GM12873 (cell line): Measurements from ENCODE around the gene CASQ1.
A peak's percentile ranks its signal among the peaks of the same experiment; 100 is the strongest.

Source experiments
- TF ChIP-seq, protein P1 (sequence below): IDR thresholded peaks from 2 replicates; pipeline ENCODE4 v1.5.1; 2012; ENCODE audit warnings: low read depth, mild to moderate bottlenecking, moderate library complexity, low read length, control low read depth; ENCODE audit not compliant: insufficient read depth; ENCODE audit errors: missing control alignments

Gene CASQ1

DNA sequence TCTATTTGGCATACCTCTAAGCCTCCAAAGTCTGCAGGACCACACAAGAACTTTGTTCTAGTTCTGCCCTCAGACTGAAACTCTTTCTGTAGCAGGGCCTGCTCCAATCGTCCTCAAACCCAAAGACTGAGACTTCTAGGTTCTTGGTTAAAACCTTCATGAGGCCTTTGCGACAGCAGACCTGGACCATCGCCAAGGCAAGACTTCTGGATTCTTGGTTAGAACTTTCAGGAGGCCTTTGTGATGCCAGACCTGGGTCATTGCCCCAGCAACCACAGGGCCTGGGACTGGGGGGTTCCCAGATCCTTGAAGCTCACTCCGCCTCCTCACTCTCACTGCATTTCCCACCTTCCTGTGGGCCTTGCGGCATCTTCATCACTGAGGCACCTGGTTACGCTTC, 39.1 kb upstream of the CASQ1 start, which contains the start of gene ATP1A4:
Gene ATP1A4, plus strand, starts transcription at position 301 of the 400 bp plus-strand sequence. CDS start 438 bp downstream, outside the sequence.
- TF ChIP-seq, protein P1, sequence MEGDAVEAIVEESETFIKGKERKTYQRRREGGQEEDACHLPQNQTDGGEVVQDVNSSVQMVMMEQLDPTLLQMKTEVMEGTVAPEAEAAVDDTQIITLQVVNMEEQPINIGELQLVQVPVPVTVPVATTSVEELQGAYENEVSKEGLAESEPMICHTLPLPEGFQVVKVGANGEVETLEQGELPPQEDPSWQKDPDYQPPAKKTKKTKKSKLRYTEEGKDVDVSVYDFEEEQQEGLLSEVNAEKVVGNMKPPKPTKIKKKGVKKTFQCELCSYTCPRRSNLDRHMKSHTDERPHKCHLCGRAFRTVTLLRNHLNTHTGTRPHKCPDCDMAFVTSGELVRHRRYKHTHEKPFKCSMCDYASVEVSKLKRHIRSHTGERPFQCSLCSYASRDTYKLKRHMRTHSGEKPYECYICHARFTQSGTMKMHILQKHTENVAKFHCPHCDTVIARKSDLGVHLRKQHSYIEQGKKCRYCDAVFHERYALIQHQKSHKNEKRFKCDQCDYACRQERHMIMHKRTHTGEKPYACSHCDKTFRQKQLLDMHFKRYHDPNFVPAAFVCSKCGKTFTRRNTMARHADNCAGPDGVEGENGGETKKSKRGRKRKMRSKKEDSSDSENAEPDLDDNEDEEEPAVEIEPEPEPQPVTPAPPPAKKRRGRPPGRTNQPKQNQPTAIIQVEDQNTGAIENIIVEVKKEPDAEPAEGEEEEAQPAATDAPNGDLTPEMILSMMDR: no peak

DNA sequence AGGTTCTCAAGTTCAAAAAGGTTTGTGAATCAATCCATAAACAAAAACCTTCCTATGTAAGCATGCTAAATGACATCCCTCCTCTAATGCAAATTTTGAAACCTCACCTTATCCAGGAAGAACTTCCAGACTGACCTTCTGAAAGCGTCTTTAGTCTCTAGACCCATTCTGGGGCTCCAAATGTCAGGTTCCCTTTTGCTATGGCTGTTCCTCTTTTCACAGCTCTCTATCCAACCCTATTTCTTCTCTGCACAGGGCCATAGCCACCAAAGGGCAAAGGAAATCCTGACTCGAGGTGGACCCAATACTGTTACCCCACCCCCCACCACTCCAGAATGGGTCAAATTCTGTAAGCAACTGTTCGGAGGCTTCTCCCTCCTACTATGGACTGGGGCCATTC, 35.6 kb upstream of the CASQ1 start:
- TF ChIP-seq, protein P1: no peak

DNA sequence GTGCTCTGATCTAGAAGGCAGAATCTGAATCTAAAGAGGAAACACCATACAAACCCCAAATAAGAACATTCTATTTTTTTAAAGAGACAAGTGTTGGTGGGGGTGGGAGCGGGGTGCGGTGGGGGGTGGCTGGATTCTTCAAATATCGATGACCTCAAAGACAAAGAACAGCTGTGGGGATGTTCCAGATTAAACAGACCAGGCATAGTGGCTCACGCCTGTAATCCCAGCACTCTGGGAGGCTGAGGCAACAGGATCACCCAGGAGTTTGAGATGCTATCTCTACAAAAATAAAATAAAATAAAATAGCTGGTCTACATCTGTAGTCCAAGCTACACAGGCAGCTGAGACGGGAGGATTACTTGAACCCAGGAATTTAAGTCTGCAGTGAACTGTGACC, 34.0 kb upstream of the CASQ1 start:
- TF ChIP-seq, protein P1: no peak

DNA sequence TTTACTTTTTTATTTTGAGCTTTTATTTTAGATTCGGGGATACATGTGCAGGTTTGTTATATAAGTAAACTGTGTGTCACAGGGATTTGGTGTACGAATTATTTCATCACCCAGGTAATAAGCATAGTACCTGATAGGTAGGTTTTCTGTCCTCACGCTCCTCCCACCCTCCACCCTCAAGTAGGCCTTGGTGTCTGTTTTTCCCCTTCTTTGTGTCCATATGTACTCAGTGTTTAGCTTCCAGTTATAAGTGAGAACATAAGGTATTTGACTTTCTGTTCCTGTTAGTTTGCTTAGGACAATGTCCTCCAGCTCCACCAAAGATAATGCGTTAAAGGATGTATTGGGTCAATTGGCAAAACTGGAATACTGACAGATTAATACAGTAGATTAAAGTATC, 33.2 kb upstream of the CASQ1 start:
- TF ChIP-seq, protein P1: no peak

DNA sequence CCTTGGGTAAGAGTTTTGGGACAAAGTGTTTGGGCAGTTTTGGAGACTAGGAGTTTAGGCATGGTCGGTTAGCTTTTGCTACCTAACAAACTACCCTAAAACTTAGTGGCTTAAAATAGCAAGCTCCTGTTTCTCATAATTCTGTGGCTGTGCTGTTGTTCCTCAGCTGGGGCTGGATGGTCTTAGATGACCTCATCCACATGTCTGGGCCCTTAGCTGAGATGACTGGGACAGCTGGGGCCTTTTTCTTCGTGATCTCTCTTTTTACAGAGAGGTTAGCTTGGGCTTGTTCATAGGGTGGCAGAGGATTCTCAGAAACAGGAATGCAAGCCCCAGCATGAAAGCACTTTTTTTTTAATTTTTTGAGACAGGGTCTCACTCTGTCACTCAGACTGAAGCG, 32.3 kb upstream of the CASQ1 start:
- TF ChIP-seq, protein P1: no peak

DNA sequence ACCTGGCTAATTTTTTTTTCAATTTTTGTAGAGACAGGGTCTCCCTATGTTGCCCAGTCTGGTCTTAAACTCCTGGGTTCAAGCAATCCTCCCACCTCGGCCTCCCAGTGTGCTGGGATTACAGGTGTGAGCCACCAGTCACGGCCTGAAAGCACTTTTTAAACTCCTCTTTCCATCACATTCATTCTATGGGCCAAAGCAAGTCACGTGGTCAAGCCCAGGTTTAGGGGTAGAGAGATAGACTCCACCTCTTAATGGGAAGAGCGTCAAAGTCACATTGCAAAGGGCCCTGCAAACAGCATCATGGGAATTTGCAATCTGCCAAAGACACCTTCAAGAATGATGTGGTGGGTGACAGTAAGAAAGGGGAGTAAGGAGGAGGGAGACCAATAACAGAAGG, 31.8 kb upstream of the CASQ1 start:
- TF ChIP-seq, protein P1: no peak

DNA sequence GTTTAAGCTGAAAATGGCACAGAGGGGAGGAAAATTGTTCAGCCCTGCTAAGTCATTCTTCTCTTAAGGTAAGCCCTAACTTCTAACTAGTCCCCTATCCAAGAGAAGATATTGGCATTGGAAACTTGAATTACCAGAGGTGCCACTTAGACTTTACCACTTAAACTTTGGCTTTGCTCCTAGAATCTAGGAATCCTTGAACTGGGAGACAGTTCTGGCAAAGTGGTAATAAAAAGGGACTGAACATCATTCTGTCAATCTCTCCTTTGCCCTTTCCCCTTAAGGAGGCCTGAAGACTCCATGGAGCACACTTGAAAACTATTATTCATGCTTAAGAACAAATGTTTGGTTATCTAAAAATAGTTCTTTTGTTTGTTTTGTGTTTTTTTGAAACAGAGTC, 30.5 kb upstream of the CASQ1 start:
- TF ChIP-seq, protein P1: no peak

DNA sequence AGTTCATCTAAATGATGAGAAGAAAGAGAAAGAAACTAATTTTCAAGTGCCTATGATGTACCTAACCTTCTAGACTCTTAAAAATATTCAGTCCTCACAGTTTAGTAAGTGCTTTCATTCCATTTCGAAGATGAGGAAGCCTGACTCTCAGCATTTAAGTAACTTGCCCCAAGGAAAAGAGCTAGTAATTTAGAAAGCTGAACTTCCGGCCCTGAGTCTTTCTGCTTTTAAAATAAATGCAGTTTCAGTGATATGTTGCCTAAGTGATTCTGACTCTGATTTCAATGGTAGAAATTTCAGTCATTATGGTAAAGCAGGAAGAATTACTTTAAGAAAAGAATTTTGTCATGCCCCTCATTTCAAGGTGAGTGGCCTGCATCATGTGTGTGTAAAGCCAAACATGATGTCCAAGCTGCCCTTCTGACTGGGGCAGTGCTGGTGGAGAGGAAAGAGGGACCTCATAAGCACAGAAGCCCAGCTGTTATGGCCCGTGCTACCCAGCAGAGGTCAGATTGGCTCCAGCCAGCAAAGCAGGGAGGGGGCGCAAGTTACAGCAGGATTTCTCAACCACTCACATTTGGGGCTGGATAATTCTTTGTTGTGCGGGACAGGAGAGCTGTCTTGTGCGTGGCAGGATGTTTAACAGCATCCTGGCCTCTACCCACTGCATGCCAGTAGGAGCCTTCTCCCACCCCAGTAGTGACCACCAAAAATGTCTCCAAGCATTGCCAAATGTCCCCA, 28.2 kb upstream of the CASQ1 start:
- TF ChIP-seq, protein P1: peak; percentile 67
